ENCODE data around the gene SLC26A6.

Gene SLC26A6

GRCh38 chr3:48599077-48599501, 36.2 kb downstream of the SLC26A6 start:
- 96% methylated on average over 11 of the region's 11 CpGs for WGBS, 2 experiments
- Histone ChIP-seq H3K27ac (ENCODE audit: insufficient read depth, low read depth, low read length, poor library complexity, severe bottlenecking) (no peak overlapping the region), H3K4me1 (ENCODE audit: control insufficient read depth, insufficient read depth, low read length) (peaks cover 20% of the 10 kb centered on the region), H3K9me3 (ENCODE audit: control insufficient read depth, low read length) (no peaks in the 10 kb centered on the region), H3K36me3 (ENCODE audit: control insufficient read depth, insufficient read depth, low read length) (peaks cover 53% of the 10 kb centered on the region), H3K27me3 (ENCODE audit: control insufficient read depth, insufficient read depth, low read length, poor library complexity, severe bottlenecking) (peaks cover 15% of the 10 kb centered on the region), H3K4me3 (ENCODE audit: insufficient read depth, low read depth, low read length) (no peak overlapping the region)

GRCh38 chr3:48598323-48599076, 36.8 kb downstream of the SLC26A6 start:
- Histone ChIP-seq H3K9me3 (ENCODE audit: control insufficient read depth, low read length) (no peaks in the 10 kb centered on the region), H3K27ac (ENCODE audit: insufficient read depth, low read depth, low read length, poor library complexity, severe bottlenecking) (peak overlapping the region; percentile 67), H3K36me3 (ENCODE audit: control insufficient read depth, insufficient read depth, low read length) (peaks cover 47% of the 10 kb centered on the region), H3K4me1 (ENCODE audit: control insufficient read depth, insufficient read depth, low read length) (peaks cover 20% of the 10 kb centered on the region), H3K4me3 (ENCODE audit: insufficient read depth, low read depth, low read length) (no peak overlapping the region), H3K27me3 (ENCODE audit: control insufficient read depth, insufficient read depth, low read length, poor library complexity, severe bottlenecking) (peaks cover 18% of the 10 kb centered on the region)
- WGBS, 2 experiments = 92 to 93% methylated on average over 5 of the region's 5 CpGs

GRCh38 chr3:48597408-48597800, 37.9 kb downstream of the SLC26A6 start:
- Histone ChIP-seq H3K4me3 (ENCODE audit: insufficient read depth, low read depth, low read length) (no peak overlapping the region), H3K27me3 (ENCODE audit: control insufficient read depth, insufficient read depth, low read length, poor library complexity, severe bottlenecking) (peaks cover 18% of the 10 kb centered on the region), H3K4me1 (ENCODE audit: control insufficient read depth, insufficient read depth, low read length) (peaks cover 20% of the 10 kb centered on the region), H3K9me3 (ENCODE audit: control insufficient read depth, low read length) (no peaks in the 10 kb centered on the region), H3K36me3 (ENCODE audit: control insufficient read depth, insufficient read depth, low read length) (peaks cover 36% of the 10 kb centered on the region), H3K27ac (ENCODE audit: insufficient read depth, low read depth, low read length, poor library complexity, severe bottlenecking) (no peak overlapping the region)
- WGBS, 2 experiments = 95 to 97% methylated on average over 6 of the region's 6 CpGs

GRCh38 chr3:48596676-48597407, 38.4 kb downstream of the SLC26A6 start:
- 88 to 94% methylated on average over 8 of the region's 8 CpGs for WGBS, 2 experiments
- peaks cover 18% of the 10 kb centered on the region for H3K27me3 ChIP-seq (ENCODE audit: control insufficient read depth, insufficient read depth, low read length, poor library complexity, severe bottlenecking)
- no peak overlapping the region for H3K27ac ChIP-seq (ENCODE audit: insufficient read depth, low read depth, low read length, poor library complexity, severe bottlenecking)
- H3K4me3 ChIP-seq (ENCODE audit: insufficient read depth, low read depth, low read length) = no peak overlapping the region
- peaks cover 20% of the 10 kb centered on the region for H3K4me1 ChIP-seq (ENCODE audit: control insufficient read depth, insufficient read depth, low read length)
- H3K9me3 ChIP-seq (ENCODE audit: control insufficient read depth, low read length) = no peaks in the 10 kb centered on the region
- peaks cover 33% of the 10 kb centered on the region for H3K36me3 ChIP-seq (ENCODE audit: control insufficient read depth, insufficient read depth, low read length)

GRCh38 chr3:48596157-48596556, 39.1 kb downstream of the SLC26A6 start:
- 79 to 88% methylated on average over 5 of the region's 5 CpGs for WGBS, 2 experiments
- H3K36me3 ChIP-seq (ENCODE audit: control insufficient read depth, insufficient read depth, low read length) = peaks cover 27% of the 10 kb centered on the region
- peaks cover 18% of the 10 kb centered on the region for H3K27me3 ChIP-seq (ENCODE audit: control insufficient read depth, insufficient read depth, low read length, poor library complexity, severe bottlenecking)
- H3K4me1 ChIP-seq (ENCODE audit: control insufficient read depth, insufficient read depth, low read length) = peaks cover 20% of the 10 kb centered on the region
- no peak overlapping the region for H3K27ac ChIP-seq (ENCODE audit: insufficient read depth, low read depth, low read length, poor library complexity, severe bottlenecking)
- no peak overlapping the region for H3K4me3 ChIP-seq (ENCODE audit: insufficient read depth, low read depth, low read length)
- H3K9me3 ChIP-seq (ENCODE audit: control insufficient read depth, low read length) = no peaks in the 10 kb centered on the region

- Histone ChIP-seq H3K27ac (ENCODE audit: insufficient read depth, low read depth, low read length, poor library complexity, severe bottlenecking) (no peak overlapping the region), H3K36me3 (ENCODE audit: control insufficient read depth, insufficient read depth, low read length) (peaks cover 21% of the 10 kb centered on the region), H3K4me1 (ENCODE audit: control insufficient read depth, insufficient read depth, low read length) (peaks cover 20% of the 10 kb centered on the region), H3K27me3 (ENCODE audit: control insufficient read depth, insufficient read depth, low read length, poor library complexity, severe bottlenecking) (peaks cover 18% of the 10 kb centered on the region), H3K9me3 (ENCODE audit: control insufficient read depth, low read length) (no peaks in the 10 kb centered on the region), H3K4me3 (ENCODE audit: insufficient read depth, low read depth, low read length) (peak overlapping the region; percentile 30)
- 26 to 31% methylated on average over 10 of the region's 10 CpGs for WGBS, 2 experiments
Observed at GRCh38 chr3:48595526-48596121, 39.6 kb downstream of the SLC26A6 start.

- Histone ChIP-seq H3K27ac (ENCODE audit: insufficient read depth, low read depth, low read length, poor library complexity, severe bottlenecking) (no peak within 1 kb of the TSS), H3K36me3 (ENCODE audit: control insufficient read depth, insufficient read depth, low read length) (peaks cover 16% of the 10 kb centered on the region), H3K4me3 (ENCODE audit: insufficient read depth, low read depth, low read length) (peak within 1 kb of the TSS; percentile 30), H3K4me1 (ENCODE audit: control insufficient read depth, insufficient read depth, low read length) (peaks cover 20% of the 10 kb centered on the region), H3K27me3 (ENCODE audit: control insufficient read depth, insufficient read depth, low read length, poor library complexity, severe bottlenecking) (peaks cover 18% of the 10 kb centered on the region), H3K9me3 (ENCODE audit: control insufficient read depth, low read length) (no peaks in the 10 kb centered on the region)
- WGBS, 2 experiments = 3 to 4% methylated on average over 34 to 35 of the region's 35 CpGs
Observed at GRCh38 chr3:48595075-48595525, 40.2 kb downstream of the SLC26A6 start, which contains the start of gene COL7A1. Gene COL7A1, minus strand, starts transcription at chr3:48595329. Its CDS starts 170 bp downstream, at chr3:48595159.

GRCh38 chr3:48594417-48595049, 40.7 kb downstream of the SLC26A6 start:
- Histone ChIP-seq H3K27ac (ENCODE audit: insufficient read depth, low read depth, low read length, poor library complexity, severe bottlenecking) (no peak overlapping the region), H3K36me3 (ENCODE audit: control insufficient read depth, insufficient read depth, low read length) (peaks cover 11% of the 10 kb centered on the region), H3K4me1 (ENCODE audit: control insufficient read depth, insufficient read depth, low read length) (peaks cover 20% of the 10 kb centered on the region), H3K27me3 (ENCODE audit: control insufficient read depth, insufficient read depth, low read length, poor library complexity, severe bottlenecking) (peaks cover 18% of the 10 kb centered on the region), H3K9me3 (ENCODE audit: control insufficient read depth, low read length) (no peaks in the 10 kb centered on the region), H3K4me3 (ENCODE audit: insufficient read depth, low read depth, low read length) (peak overlapping the region; percentile 30)
- WGBS, 2 experiments = 30 to 33% methylated on average over 39 of the region's 39 CpGs

- H3K9me3 ChIP-seq (ENCODE audit: control insufficient read depth, low read length) = no peaks in the 10 kb centered on the region
- H3K4me3 ChIP-seq (ENCODE audit: insufficient read depth, low read depth, low read length) = no peak overlapping the region
- WGBS, 2 experiments = 94 to 97% methylated on average over 9 of the region's 9 CpGs
- H3K27me3 ChIP-seq (ENCODE audit: control insufficient read depth, insufficient read depth, low read length, poor library complexity, severe bottlenecking) = peaks cover 18% of the 10 kb centered on the region
- peaks cover 20% of the 10 kb centered on the region for H3K4me1 ChIP-seq (ENCODE audit: control insufficient read depth, insufficient read depth, low read length)
- H3K36me3 ChIP-seq (ENCODE audit: control insufficient read depth, insufficient read depth, low read length) = no peaks in the 10 kb centered on the region
- H3K27ac ChIP-seq (ENCODE audit: insufficient read depth, low read depth, low read length, poor library complexity, severe bottlenecking) = no peak overlapping the region
Observed at GRCh38 chr3:48593337-48593736, 41.9 kb downstream of the SLC26A6 start.

Data from ectodermal cell (in vitro differentiated cells).